HepG2 (cell line): ENCODE measurements around the gene COMMD3. TPM values are rescaled to one million over a fixed set of nuclear protein-coding genes. Genes with fewer than 3 reads are reported as not detected.

Experiments used
- ATAC-seq: fragments of 200-7000 bp; cut with Tn5 transposase; 3 replicates; pipeline ENCODE4 v1.9.1; 2020; ENCODE audit warnings: mild to moderate bottlenecking, moderate library complexity
- BruUV-seq: library from RNA; stranded (reverse); fragments of 400-500 nt; replicated peaks from 2 replicates; lab custom pipeline; 2021; lab: Mats Ljungman, UMichigan
- CTCF ChIA-PET: fragments of 300-600 bp; formaldehyde crosslinking; extraction: SDS; loops from one replicate; lab custom pipeline; 2021; ENCODE audit warnings: low total read pairs, inconsistent platforms, low intra/inter-chr PET ratio; lab: Yijun Ruan, JAX
- POLR2A ChIA-PET: fragments of 350-600 bp; sonication (Branson Sonifier 250); formaldehyde crosslinking; loops from one replicate; lab custom pipeline; 2020; ENCODE audit warnings: antibody characterized with exemption, inconsistent platforms; lab: Yijun Ruan, JAX
- DNase-seq: peaks from one replicate; pipeline ENCODE4 v3.0.0-alpha.2; 2015; ENCODE audit warnings: low spot score
- FAIRE-seq: peaks from 3 replicates; lab custom pipeline; 2011; peaks lifted over from hg19 to GRCh38; lab: Jason Lieb, UNC
- H2AFZ ChIP-seq: one replicate; pipeline ENCODE4 v1.6.1; 2011; ENCODE audit warnings: low read length, inconsistent platforms
- H3K27ac ChIP-seq: fragments of 300-600 bp; 3 replicates; pipeline ENCODE4 v1.8.0; 2011; ENCODE audit warnings: mixed run types, mild to moderate bottlenecking, mixed read lengths, low read length, inconsistent platforms; ENCODE audit not compliant: insufficient read depth; ENCODE audit errors: extremely low read length
- H3K27me3 ChIP-seq, 2 experiments: fragments of 200-600 bp in 1 of 2; 2 replicates in 1 of 2; 3 replicates in 1 of 2; pipeline versions ENCODE4 v1.6.0 to v1.8.0; 2011; ENCODE audit warnings: low read length in 2 of 2, mild to moderate bottlenecking in 2 of 2, moderate library complexity in 2 of 2, inconsistent platforms in 1 of 2; ENCODE audit not compliant: insufficient read depth in 2 of 2, control insufficient read depth in 1 of 2
- H3K36me3 ChIP-seq, 2 experiments: fragments of 200-600 bp in 1 of 2; replicated peaks in 1 of 2; 2 replicates in 1 of 2; 3 replicates in 1 of 2; pipeline versions ENCODE4 v1.5.1 to v1.8.0; 2011; ENCODE audit warnings: low read length in 2 of 2, inconsistent platforms in 1 of 2; ENCODE audit not compliant: insufficient read depth in 2 of 2, control insufficient read depth in 1 of 2
- H3K4me1 ChIP-seq: 2 replicates; pipeline ENCODE4 v1.5.1; 2012; ENCODE audit warnings: low read length, inconsistent platforms; ENCODE audit not compliant: insufficient read depth
- H3K4me2 ChIP-seq: 2 replicates; pipeline ENCODE4 v1.6.0; 2011; ENCODE audit warnings: low read depth, low read length, inconsistent platforms
- H3K4me3 ChIP-seq, 3 experiments: fragments of 200-600 bp in 1 of 3; sonication (generic), shearing (Covaris generic) in 1 of 3; replicated peaks in 1 of 3; 2 replicates each; pipeline ENCODE4 v1.5.1; 2011 to 2016; ENCODE audit warnings: low read length in 3 of 3, inconsistent platforms in 2 of 3, low read depth in 2 of 3, mild to moderate bottlenecking in 2 of 3, control low read depth in 1 of 3, mixed read lengths in 1 of 3; ENCODE audit not compliant: insufficient read depth in 1 of 3
- H3K79me2 ChIP-seq: one replicate; pipeline ENCODE4 v1.6.1; 2011; ENCODE audit warnings: low read length, inconsistent platforms; ENCODE audit not compliant: insufficient read depth
- H3K9ac ChIP-seq: 2 replicates; pipeline ENCODE4 v1.6.0; 2011; ENCODE audit warnings: mild to moderate bottlenecking, low read depth, low read length, inconsistent platforms; ENCODE audit not compliant: insufficient read depth
- H3K9me3 ChIP-seq: 2 replicates; pipeline ENCODE4 v1.5.1; 2012; ENCODE audit warnings: mild to moderate bottlenecking, low read length
- H4K20me1 ChIP-seq: 2 replicates; pipeline ENCODE4 v1.6.0; 2011; ENCODE audit warnings: inconsistent platforms, mild to moderate bottlenecking, low read length, moderate library complexity; ENCODE audit not compliant: insufficient read depth
- BHLHE40 ChIP-seq: IDR thresholded peaks from 2 replicates; pipeline ENCODE4 v1.6.1; 2011; ENCODE audit warnings: low read length, improper control_type of control experiment
- BORCS8-MEF2B ChIP-seq: sonication (generic); formaldehyde crosslinking; IDR thresholded peaks from 2 replicates; pipeline ENCODE4 v1.8.0; 2022; ENCODE audit warnings: mild to moderate bottlenecking, missing genetic modification reagents
- GLI4 ChIP-seq: sonication (generic); formaldehyde crosslinking; IDR thresholded peaks from 2 replicates; pipeline ENCODE4 v1.5.1; 2020; ENCODE audit warnings: missing genetic modification reagents, mild to moderate bottlenecking, moderate library complexity, borderline replicate concordance
- MXI1 ChIP-seq: IDR thresholded peaks from 3 replicates; pipeline ENCODE4 v1.6.1; 2012; ENCODE audit warnings: low read depth, low read length, inconsistent platforms, borderline replicate concordance
- NFIB ChIP-seq: sonication (generic); formaldehyde crosslinking; IDR thresholded peaks from 2 replicates; pipeline ENCODE4 v1.9.0; 2021; ENCODE audit warnings: missing genetic modification reagents, mild to moderate bottlenecking, borderline replicate concordance
- SKI ChIP-seq: fragments of 450-650 bp; IDR thresholded peaks from one replicate; pipeline ENCODE4 v1.6.1; 2018; ENCODE audit warnings: mild to moderate bottlenecking; ENCODE audit not compliant: partially characterized antibody
- ZKSCAN5 ChIP-seq: sonication (generic); formaldehyde crosslinking; IDR thresholded peaks from 2 replicates; pipeline ENCODE4 v1.5.1; 2020; ENCODE audit warnings: mild to moderate bottlenecking, missing genetic modification reagents
- ZMYM4 ChIP-seq: sonication (generic); formaldehyde crosslinking; IDR thresholded peaks from 2 replicates; pipeline ENCODE4 v1.8.1; 2023; ENCODE audit warnings: mild to moderate bottlenecking, missing genetic modification reagents
- ZNF614 ChIP-seq: IDR thresholded peaks from 2 replicates; pipeline ENCODE4 v1.6.1; 2018; ENCODE audit warnings: missing biosample characterization, missing genetic modification reagents, inconsistent platforms, borderline replicate concordance
- ZNF75D ChIP-seq: sonication (generic); formaldehyde crosslinking; IDR thresholded peaks from 2 replicates; pipeline ENCODE4 v1.8.1; 2023; ENCODE audit warnings: missing genetic modification reagents, mild to moderate bottlenecking, borderline replicate concordance
- in situ Hi-C: cut with HindIII; loops from 2 replicates; pipeline ENCODE4 v1.10.0; 2017; ENCODE audit warnings: low pct_unique_long_range_greater_than_20kb; ENCODE audit not compliant: extremely low pct_ligation_motif_present
- intact Hi-C: fragments of 100-400 bp; cut with micrococcal nuclease; formaldehyde crosslinking; loops from one replicate; pipeline ENCODE4 v1.10.0; 2022; ENCODE audit not compliant: unreplicated experiment
- polyA plus RNA-seq, 8 experiments: library from polyadenylated mRNA; depleted of rRNA in 3 of 8; stranded (reverse) in 7 of 8; unstranded in 1 of 8; fragments of >200 nt; fragmentation: Illumina TruSeq in 4 of 8; extraction: Trizol in 4 of 8; gene quantifications; 2 replicates each; pipeline versions ENCODE4 v1.2.1 to v1.2.3, GENCODE V29; 2011 to 2016; ENCODE audit warnings: low read depth in 4 of 8, missing spikeins in 1 of 8, mixed read lengths in 1 of 8; ENCODE audit not compliant: insufficient read depth in 1 of 8
- total RNA-seq, 5 experiments: library from RNA; depleted of rRNA; stranded (reverse); fragments of >200 nt; fragmentation: Illumina TruSeq; extraction: Trizol; gene quantifications; 2 replicates each; pipeline ENCODE4 v1.2.3, GENCODE V29; 2016; ENCODE audit warnings: low read depth in 1 of 5
- TF ChIP-seq, protein P1 (sequence below): sonication (generic); formaldehyde crosslinking; IDR thresholded peaks from 2 replicates; pipeline ENCODE4 v1.4.0; 2020; ENCODE audit warnings: mild to moderate bottlenecking, missing genetic modification reagents, borderline replicate concordance
- TF ChIP-seq, protein P2 (sequence below): sonication (generic); formaldehyde crosslinking; IDR thresholded peaks from 2 replicates; pipeline ENCODE4 v1.4.0; 2020; ENCODE audit warnings: missing genetic modification reagents

COMMD3 gene
- total and polyA plus RNA-seq, 2 of the 13 experiments (the other 11 are each of a cell fraction or from before 2014, with no cell fraction given), result 38.7 to 54.4 TPM

DNA sequence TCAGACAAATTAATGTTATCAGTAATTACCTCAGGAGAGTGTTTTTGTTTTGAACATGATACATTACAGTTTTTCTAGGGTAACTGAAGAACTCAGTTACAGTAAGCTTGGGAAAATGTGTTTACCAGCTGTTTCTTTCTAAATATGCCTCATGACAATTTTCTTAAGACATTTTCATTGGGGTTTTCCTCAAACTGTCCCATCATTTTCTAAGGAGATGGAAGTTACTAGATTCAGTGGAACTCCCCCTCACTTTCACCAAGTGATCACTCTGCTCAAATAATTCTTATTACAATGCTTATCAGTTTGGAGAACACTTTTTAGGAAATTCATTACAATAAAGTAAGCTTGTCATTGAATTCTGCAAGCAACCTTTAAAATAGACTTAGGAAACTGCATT is 22.7 kb downstream of the COMMD3 start:
- Histone ChIP-seq H4K20me1 (no peaks in the 10 kb centered on the region), H3K27me3 (peaks cover 0 to 46% of the 10 kb centered on the region in 2 experiments; a peak in 3 of 5 replicates), H3K36me3 (no peaks in the 10 kb centered on the region), H3K4me3 (no peak overlapping the region), H3K9ac (no peak overlapping the region)
- POLR2A ChIA-PET, result no interaction called here
- intact Hi-C loops, result no loop called here
- DNase-seq, result no peak
- no TSS peak for BruUV-seq
- CTCF ChIA-PET, result no interaction called here
- TF ChIP-seq SKI (no peak), NFIB (CRISPR knock-in tag) (no peak), BORCS8-MEF2B (CRISPR knock-in tag) (no peak), ZMYM4 (no peak), ZKSCAN5 (no peak), GLI4 (CRISPR knock-in tag) (no peak), ZNF614 (CRISPR knock-in tag) (no peak), ZNF75D (CRISPR knock-in tag) (no peak), MXI1 (no peak), BHLHE40 (no peak)
- TF ChIP-seq, protein P1, sequence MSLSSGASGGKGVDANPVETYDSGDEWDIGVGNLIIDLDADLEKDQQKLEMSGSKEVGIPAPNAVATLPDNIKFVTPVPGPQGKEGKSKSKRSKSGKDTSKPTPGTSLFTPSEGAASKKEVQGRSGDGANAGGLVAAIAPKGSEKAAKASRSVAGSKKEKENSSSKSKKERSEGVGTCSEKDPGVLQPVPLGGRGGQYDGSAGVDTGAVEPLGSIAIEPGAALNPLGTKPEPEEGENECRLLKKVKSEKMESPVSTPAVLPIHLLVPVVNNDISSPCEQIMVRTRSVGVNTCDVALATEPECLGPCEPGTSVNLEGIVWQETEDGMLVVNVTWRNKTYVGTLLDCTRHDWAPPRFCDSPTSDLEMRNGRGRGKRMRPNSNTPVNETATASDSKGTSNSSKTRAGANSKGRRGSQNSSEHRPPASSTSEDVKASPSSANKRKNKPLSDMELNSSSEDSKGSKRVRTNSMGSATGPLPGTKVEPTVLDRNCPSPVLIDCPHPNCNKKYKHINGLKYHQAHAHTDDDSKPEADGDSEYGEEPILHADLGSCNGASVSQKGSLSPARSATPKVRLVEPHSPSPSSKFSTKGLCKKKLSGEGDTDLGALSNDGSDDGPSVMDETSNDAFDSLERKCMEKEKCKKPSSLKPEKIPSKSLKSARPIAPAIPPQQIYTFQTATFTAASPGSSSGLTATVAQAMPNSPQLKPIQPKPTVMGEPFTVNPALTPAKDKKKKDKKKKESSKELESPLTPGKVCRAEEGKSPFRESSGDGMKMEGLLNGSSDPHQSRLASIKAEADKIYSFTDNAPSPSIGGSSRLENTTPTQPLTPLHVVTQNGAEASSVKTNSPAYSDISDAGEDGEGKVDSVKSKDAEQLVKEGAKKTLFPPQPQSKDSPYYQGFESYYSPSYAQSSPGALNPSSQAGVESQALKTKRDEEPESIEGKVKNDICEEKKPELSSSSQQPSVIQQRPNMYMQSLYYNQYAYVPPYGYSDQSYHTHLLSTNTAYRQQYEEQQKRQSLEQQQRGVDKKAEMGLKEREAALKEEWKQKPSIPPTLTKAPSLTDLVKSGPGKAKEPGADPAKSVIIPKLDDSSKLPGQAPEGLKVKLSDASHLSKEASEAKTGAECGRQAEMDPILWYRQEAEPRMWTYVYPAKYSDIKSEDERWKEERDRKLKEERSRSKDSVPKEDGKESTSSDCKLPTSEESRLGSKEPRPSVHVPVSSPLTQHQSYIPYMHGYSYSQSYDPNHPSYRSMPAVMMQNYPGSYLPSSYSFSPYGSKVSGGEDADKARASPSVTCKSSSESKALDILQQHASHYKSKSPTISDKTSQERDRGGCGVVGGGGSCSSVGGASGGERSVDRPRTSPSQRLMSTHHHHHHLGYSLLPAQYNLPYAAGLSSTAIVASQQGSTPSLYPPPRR (CRISPR knock-in tag), result no peak
- TF ChIP-seq, protein P2, sequence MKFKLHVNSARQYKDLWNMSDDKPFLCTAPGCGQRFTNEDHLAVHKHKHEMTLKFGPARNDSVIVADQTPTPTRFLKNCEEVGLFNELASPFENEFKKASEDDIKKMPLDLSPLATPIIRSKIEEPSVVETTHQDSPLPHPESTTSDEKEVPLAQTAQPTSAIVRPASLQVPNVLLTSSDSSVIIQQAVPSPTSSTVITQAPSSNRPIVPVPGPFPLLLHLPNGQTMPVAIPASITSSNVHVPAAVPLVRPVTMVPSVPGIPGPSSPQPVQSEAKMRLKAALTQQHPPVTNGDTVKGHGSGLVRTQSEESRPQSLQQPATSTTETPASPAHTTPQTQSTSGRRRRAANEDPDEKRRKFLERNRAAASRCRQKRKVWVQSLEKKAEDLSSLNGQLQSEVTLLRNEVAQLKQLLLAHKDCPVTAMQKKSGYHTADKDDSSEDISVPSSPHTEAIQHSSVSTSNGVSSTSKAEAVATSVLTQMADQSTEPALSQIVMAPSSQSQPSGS, result no peak
- TF ChIP-seq, all 625 proteins: peak for 0
- no peak for ATAC-seq
- Histone ChIP-seq H3K79me2 (no peaks in the 10 kb centered on the region), H3K9me3 (no peaks in the 10 kb centered on the region), H3K27ac (no peak overlapping the region), H2AFZ (no peak overlapping the region), H3K4me2 (no peak overlapping the region), H3K4me1 (peaks cover 12% of the 10 kb centered on the region)
- in situ Hi-C loops, result no loop called here
- FAIRE-seq, result no peak
